GM18870 (cell line): Measurements from ENCODE around the gene KANSL1.
"Not testable (repeated sequence)": the region's sequence is repeated elsewhere in the genome, so short reads cannot be mapped to it uniquely, and the experiment has no call there.

Experiments
- ATAC-seq: cut with Tn5 transposase; IDR thresholded peaks from one replicate; pipeline ENCODE4 v1.9.1; 2021; ENCODE audit warnings: moderate library complexity; ENCODE audit not compliant: unreplicated experiment

The KANSL1 gene

DNA sequence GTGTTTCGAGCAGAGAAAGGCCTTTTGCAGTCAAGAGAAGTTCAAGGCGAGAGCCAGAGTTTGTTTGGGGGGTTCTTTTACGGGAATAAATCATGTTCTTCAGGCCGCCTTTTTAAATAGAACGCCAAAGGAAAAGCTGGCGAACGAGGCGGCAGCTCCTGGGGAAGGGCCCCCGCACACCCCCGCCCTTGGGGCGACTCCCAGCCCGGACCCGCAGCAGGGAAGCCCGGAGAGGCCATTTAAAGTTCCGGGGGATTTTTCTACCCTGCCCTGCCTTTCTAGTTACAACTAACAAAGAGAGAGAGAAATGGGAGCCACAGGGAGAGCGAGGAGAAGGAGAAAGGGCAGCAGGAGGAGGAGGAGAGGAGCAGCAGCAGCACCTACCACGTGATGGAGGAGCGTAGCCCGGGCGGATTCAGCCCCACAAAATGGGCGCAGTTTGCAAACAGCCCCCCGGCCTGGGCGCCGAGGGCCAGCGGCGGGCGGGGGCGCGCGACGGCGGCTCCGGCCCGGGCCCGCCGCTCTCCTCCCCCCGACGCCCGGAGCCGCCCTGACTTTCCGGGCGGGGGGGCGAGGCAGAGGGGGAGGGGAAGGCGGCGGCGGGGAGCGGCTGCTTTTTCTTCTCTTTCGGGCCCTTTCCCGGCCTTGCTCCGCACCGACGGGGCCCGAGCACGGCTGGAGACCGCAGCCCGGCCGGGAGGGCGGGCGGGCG, 634 bp downstream of the KANSL1 start:
- ATAC-seq: no peak

DNA sequence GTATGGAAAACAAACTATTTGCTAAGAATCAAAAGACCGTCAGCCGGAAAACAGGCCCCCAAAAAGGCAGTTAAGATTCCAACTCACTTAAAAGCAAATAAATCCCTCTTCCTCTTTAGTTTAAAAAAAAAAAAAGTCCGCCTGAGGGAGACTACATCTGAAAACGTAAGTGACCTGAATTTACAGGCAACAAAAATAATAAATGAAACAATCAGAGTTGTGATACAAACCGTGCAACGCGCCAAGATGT, 1.1 kb downstream of the KANSL1 start:
- ATAC-seq: no peak

- no peak for ATAC-seq
Observed at GRCh38 chr17:46191322-46192188, 1.7 kb downstream of the KANSL1 start.

DNA sequence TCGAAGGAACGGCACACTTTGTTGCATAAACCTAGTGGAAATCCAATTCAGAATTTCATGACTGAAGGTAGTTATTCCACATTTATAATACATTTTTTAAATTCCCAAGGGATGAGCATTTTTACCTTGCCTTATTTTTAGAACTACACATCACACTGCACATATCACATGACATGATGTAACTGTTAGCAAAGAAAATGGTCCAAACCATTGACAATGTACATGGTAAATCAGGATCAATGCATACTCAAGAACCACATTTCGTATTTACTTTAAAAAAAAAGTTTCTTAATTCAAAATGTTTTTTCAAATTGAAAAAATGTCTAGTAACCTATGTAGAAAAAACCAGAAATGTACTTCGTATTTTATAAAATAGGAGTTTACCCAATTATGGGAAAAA, 2.5 kb downstream of the KANSL1 start:
- ATAC-seq: no peak

DNA sequence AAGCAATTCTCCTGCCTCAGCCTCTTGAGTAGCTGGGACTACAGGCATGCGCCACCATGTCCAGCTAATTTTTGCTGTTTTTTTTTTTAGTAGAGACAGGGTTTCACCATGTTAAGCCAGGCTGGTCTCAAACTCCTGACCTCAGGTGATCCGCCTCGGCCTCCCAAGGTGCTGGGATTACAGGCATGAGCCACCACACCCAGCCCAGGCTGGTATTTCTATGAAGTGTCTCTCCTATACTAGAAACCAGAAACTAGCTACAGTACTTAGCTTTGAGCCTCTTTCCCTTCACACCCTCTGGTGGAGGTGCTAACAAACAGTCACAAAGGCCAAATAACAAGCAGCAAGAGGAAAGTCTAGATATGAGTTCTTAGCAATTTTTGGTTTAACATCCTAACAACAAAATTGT, 6.4 kb downstream of the KANSL1 start:
- ATAC-seq: not testable (repeated sequence)

DNA sequence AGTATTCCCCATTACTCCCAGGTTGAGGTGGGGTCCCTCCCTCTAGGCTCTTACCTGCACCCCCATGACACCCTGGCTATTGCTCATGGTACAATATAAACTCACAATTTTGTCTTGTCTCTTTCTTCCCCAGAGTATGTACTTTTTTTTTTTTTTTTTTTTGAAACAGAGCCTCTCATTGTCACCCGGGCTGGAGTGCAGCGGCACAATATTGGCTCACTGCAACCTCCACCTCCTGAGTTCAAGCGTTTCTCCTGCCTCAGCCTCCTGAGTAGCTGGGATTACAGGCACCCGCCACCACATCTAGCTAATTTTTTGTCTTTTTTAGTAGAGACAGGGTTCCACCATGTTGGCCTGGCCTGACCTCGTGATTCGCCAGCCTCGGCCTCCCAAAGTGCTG, 8.5 kb downstream of the KANSL1 start:
- no peak for ATAC-seq

DNA sequence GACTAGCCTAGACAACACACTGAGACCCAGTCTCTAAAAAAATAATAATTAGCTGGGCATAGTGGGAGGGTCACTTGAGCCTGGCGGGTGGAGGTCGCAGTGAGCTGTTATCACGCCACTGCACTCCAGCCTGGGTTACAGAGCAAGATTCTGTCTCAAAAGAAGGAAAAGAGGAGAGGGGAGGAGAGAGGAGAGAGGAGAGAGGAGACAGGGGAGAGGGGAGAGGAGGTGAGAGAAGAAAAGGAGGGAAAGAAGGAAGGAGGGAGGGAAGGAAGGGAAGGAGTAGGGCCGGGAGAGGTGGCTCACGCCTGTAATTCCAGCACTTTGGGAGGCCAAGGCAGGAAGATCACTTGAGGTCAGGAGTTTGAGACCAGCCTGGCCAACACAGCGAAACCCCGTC, 9.8 kb downstream of the KANSL1 start:
- ATAC-seq: not testable (repeated sequence)

GRCh38 chr17:46182961-46183360, 10.3 kb downstream of the KANSL1 start:
- no peak for ATAC-seq

GRCh38 chr17:46181940-46182339, 11.3 kb downstream of the KANSL1 start:
- ATAC-seq: no peak

DNA sequence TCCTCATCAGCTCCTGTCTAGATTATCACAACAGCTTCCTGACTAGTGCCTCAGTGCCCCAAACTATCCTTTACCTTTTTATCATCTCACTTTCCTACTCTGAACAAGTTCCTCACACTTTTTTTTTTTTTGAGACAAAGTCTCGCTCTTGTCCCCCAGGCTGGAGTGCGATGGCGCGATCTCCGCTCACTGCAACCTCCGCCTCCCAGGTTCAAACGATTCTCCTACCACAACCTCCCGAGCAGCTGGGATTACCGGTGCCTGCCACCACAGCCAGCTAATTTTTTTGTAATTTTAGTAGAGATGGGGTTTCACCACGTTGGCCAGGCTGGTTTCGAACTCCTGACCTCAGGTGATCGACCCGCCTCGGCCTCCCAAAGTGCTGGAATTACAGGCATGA, 11.9 kb downstream of the KANSL1 start:
- ATAC-seq: not testable (repeated sequence)

GRCh38 chr17:46180892-46181274, 12.3 kb downstream of the KANSL1 start:
- no peak for ATAC-seq

DNA sequence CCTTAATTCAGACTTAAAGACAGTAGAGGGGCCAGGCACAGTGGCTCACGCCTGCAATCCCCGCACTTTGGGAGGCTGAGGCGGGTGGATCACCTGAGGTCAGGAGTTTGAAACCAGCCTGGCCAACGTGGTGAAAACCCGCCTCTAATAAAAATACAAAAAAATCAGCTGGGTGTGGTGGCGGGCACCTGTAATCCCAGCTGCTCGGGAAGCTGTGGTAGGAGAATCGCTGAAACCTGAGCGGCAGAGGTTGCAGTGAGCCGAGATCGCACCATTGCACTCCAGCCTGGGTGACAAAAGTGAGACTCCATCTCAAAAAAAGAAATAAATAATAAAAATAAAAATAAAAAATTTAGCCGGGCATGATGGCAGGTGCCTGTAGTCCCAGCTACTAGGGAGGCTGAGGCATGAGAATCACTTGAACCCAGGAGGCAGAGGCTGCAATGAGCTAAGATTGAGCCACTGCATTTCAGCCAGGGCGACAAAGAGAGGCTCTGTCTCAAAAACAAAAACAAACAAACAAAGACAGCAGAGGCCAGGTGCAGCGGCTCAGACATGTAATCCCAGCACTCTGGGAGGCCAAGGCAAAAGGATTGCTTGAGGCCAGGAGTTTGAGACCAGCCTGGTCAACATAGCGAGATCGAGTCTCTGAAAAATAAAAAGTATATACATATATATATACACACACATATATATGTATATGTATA, 12.9 kb downstream of the KANSL1 start:
- not testable (repeated sequence) for ATAC-seq

DNA sequence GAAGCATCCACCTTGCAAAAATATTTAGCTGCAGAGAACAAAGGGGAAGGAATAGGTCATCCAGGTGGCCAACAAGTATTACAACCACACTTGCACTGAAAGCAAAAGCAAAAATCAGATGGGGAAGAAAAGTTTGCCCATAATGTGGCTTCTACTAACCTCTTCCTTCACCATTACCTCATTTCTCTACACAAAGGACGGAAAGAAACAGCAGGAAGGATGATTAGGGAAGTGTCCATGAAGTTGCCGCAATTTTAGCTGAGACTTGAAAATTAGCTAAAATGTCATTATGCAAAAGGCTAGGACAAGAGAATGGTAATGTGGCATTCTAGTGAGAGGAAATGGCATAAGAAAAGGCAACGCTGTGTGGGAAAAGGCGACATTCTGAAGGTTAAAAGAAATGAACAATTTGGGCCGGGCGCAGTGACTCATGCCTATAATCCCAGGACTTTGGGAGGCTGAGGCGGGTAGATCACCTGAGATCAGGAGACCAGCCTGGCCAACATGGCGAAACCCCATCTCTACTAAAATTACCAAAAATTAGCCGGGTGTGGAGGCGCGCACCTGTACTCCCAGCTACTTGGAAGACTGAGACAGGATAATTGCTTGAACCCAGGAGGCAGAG, 13.7 kb downstream of the KANSL1 start:
- ATAC-seq: no peak

GRCh38 chr17:46178550-46179214, 14.5 kb downstream of the KANSL1 start:
- no peak for ATAC-seq

- no peak for ATAC-seq
Observed at GRCh38 chr17:46176975-46177374, 16.3 kb downstream of the KANSL1 start.

DNA sequence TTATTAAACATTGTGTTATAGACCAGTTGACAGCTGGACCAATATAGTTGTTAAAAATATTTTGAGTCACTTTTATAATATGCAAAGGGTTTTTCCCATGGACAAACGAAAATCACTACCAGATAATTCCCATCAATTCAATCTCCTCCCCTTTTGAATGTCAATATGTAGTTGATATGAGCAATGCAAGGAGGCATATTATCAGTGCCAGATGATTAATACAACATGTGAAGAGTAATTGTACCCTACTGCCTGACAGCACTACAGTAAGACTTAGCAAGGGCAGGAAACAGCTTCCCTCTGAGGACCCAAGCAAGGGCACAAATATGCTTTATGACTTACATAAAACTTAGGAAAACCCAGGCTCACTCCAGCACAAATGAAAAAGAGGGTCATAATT, 17.3 kb downstream of the KANSL1 start:
- no peak for ATAC-seq

DNA sequence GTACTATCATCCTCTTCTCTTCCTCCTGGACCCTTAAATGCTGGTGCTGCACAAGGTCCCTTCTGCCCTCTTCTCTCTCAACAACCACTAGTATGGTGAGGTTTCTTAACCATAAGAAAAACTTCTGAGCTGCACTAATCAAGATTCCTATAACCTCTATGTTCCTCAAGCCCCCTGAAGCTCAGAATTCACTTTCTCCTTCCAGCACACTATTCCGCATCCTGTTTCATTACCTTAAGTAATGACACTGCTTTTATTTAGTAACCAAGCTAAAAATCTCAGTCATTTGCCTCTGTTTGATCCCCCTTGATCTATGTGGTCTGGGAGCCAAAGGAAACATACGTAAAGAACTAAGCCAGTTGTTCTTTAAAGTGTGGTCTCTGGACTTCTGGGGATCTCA, 20.1 kb downstream of the KANSL1 start:
- no peak for ATAC-seq

DNA sequence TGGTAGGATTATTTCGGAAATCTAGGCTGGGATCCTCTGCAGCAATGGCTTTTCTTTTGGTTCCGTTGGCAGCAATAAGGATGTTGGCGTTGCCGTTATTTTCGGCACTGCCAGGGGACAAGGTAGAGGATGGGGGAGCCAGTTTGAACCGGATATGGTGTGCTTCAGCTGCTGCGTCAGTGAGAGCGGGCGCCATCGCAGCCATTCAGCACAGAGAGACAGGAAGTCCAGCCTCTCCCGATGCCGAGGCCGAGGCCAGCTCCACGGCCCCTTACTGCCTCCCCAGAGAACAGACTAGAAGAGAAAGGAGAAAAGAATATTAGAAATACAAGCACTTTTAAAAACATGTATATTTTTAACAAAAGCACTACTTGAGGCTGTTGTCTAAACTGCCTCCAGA, 21.3 kb downstream of the KANSL1 start:
- no peak for ATAC-seq

GRCh38 chr17:46170639-46171429, 22.4 kb downstream of the KANSL1 start:
- ATAC-seq: no peak

GRCh38 chr17:46169913-46170638, 23.2 kb downstream of the KANSL1 start:
- no peak for ATAC-seq
